ENCODE measurements around the gene KLF2.

KLF2 gene

DNA sequence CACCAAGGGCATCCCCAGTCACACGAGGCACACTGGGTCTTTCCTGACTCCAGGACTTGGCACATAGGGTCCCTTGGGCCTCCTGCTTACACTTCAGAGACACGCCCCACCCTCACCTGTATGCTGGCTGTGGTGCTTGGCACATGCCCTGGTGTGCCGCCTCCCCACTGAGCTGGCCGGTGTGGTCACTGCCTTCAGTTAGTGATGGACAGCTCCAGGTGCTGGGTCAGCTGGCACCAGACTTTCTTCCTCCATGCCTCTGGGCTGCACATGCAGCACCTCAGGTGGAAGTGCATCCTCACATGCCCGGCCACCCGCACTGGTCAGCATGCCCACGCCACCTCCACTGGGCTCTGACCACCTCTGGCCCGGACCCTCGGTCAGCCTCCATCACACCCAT lies 52.9 kb downstream of the KLF2 start:
- no peak for DNase-seq (ENCODE audit: low read depth)
